CD4-positive, alpha-beta memory T cell (primary cell): Measurements from ENCODE around the gene SLC39A13. TPM values are rescaled to one million over a fixed set of nuclear protein-coding genes. Genes with fewer than 3 reads are reported as not detected.
A peak's percentile ranks its signal among the peaks of the same experiment; 100 is the strongest.

ENCODE experiments used
- CTCF ChIA-PET: fragments of 350-600 bp; sonication (Branson Sonifier 250); formaldehyde crosslinking; loops from one replicate; lab custom pipeline; 2021; ENCODE audit warnings: inconsistent platforms; ENCODE audit not compliant: partially characterized antibody; lab: Charles Lee
- POLR2A ChIA-PET: fragments of 350-600 bp; sonication (Branson Sonifier 250); formaldehyde crosslinking; loops from one replicate; lab custom pipeline; 2021; ENCODE audit not compliant: partially characterized antibody; lab: Charles Lee
- DNase-seq, 5 donors: peaks; one replicate each; pipeline versions ENCODE4 v3.0.0 to v3.0.0-alpha.2; 2020 to 2022; ENCODE audit warnings: mixed read lengths in 1 of 5
- H3K27ac ChIP-seq: one replicate; pipeline ENCODE4 v1.7.0; 2013; ENCODE audit warnings: low read depth, low read length
- H3K27me3 ChIP-seq: 2 replicates; pipeline ENCODE4 v1.7.0; 2013; ENCODE audit warnings: mild to moderate bottlenecking, low read length, moderate library complexity; ENCODE audit not compliant: insufficient read depth
- H3K36me3 ChIP-seq: 2 replicates; pipeline ENCODE4 v1.7.0; 2013; ENCODE audit warnings: mild to moderate bottlenecking, low read length, moderate library complexity; ENCODE audit not compliant: insufficient read depth
- H3K4me1 ChIP-seq: 2 replicates; pipeline ENCODE4 v1.7.0; 2013; ENCODE audit warnings: mild to moderate bottlenecking, low read length, moderate library complexity; ENCODE audit not compliant: insufficient read depth
- H3K4me3 ChIP-seq, 2 donors: one replicate each; pipeline ENCODE4 v1.7.0; 2013; ENCODE audit warnings: low read length in 2 of 2, mild to moderate bottlenecking in 1 of 2
- H3K9me3 ChIP-seq, 2 donors: one replicate each; pipeline ENCODE4 v1.7.0; 2013; ENCODE audit warnings: low read length in 2 of 2, control low read depth in 1 of 2; ENCODE audit not compliant: control insufficient read depth in 1 of 2
- H3K27ac Mint-ChIP-seq, 7 donors: one replicate each; pipeline ENCODE4 v1.8.0; 2020 to 2021; ENCODE audit warnings: mixed read lengths in 7 of 7, mild to moderate bottlenecking in 6 of 7, inconsistent platforms in 3 of 7, moderate library complexity in 3 of 7
- H3K27me3 Mint-ChIP-seq, 2 donors: one replicate each; pipeline ENCODE4 v1.8.0; 2020 to 2021; ENCODE audit warnings: mixed read lengths in 2 of 2
- H3K36me3 Mint-ChIP-seq, 2 donors: one replicate each; pipeline ENCODE4 v1.8.0; 2020 to 2021; ENCODE audit warnings: mixed read lengths in 2 of 2, inconsistent platforms in 1 of 2, mild to moderate bottlenecking in 1 of 2
- H3K4me1 Mint-ChIP-seq, 4 donors: one replicate each; pipeline ENCODE4 v1.8.0; 2020 to 2021; ENCODE audit warnings: mixed read lengths in 4 of 4, mild to moderate bottlenecking in 1 of 4
- H3K4me3 Mint-ChIP-seq, 8 donors: one replicate each; pipeline ENCODE4 v1.8.0; 2020 to 2021; ENCODE audit warnings: mixed read lengths in 8 of 8, mild to moderate bottlenecking in 7 of 8, moderate library complexity in 6 of 8, inconsistent platforms in 3 of 8
- H3K9me3 Mint-ChIP-seq, 8 donors: one replicate each; pipeline ENCODE4 v1.8.0; 2020 to 2021; ENCODE audit warnings: mixed read lengths in 8 of 8, mild to moderate bottlenecking in 5 of 8, inconsistent platforms in 3 of 8, moderate library complexity in 1 of 8
- intact Hi-C: fragments of 100-400 bp; cut with micrococcal nuclease; formaldehyde crosslinking; loops from one replicate; pipeline ENCODE4 v1.15.1; 2023
- polyA plus RNA-seq, 2 donors: library from polyadenylated mRNA; unstranded; fragments of 300-500 nt; fragmentation: Illumina TruSeq; gene quantifications; one replicate each; pipeline ENCODE4 v1.2.3, GENCODE V29; 2021
- total RNA-seq, 2 experiments: library from RNA; stranded (reverse); gene quantifications; one replicate each; pipeline ENCODE4 v1.2.3, GENCODE V29; 2021

The SLC39A13 gene
- total and polyA plus RNA-seq, 4 experiments from 2014 or later: 22.3 to 68.3 (median 48.6) TPM

DNA sequence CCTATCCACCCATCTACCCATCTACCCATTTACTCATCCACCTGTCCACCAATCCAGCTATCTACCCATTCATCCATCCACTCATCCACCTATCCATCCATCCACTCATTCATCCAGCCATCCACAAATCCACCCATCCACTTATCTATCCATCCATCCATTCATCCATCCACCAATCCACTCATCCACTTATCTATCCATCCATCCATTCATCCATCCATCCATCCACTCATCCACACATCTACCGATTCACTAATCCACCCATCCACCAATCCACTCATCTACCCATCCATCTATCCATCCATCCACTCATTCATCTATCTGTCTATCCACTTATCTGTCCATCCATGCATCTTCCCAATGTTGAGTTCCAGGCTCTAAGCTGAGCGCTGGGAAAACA lies 28.3 kb upstream of the SLC39A13 start:
- POLR2A ChIA-PET: interaction anchor here (1.7 kb wide), 1 partner anchor 29 kb away, joined by 4 read pairs; the partner anchor contains the start of gene SLC39A13

DNA sequence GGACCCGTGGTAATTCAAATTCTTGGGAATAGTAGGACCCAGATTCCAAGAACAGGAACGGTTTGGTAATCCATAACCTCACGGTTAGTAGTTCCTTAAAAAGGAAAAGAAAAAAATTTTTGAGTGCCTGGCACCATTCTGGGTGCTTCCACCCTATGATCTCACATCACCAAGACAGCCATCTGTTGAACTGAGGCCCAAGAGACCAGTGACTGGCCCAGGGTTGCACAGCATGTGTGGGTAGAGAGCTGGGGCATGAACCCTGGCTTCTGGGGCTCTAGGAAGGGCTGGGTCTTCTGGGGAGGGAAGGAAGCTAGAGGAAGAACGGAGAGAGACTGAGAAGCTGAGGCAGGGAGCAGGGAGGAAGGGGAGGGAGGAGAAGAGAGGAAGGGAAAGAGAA lies 25.3 kb upstream of the SLC39A13 start:
- POLR2A ChIA-PET: interaction anchor here (1.0 kb wide), 1 partner anchor 26 kb away, joined by 3 read pairs; no protein-coding TSS in a partner anchor
- no peaks in the 10 kb centered on the region for H3K36me3 Mint-ChIP-seq
- no peak overlapping the region for H3K27ac Mint-ChIP-seq

More for the DNA sequence above, 28.3 kb upstream of the SLC39A13 start:
- no peak for DNase-seq
- CTCF ChIA-PET: interaction anchor here (0.7 to 2.2 kb wide), 2 partner anchors 27 to 31 kb away, joined by 3 to 5 read pairs; no protein-coding TSS in a partner anchor
- no peaks in the 10 kb centered on the region for H3K36me3 Mint-ChIP-seq
- no peaks in the 10 kb centered on the region for H3K36me3 ChIP-seq
- no peaks in the 10 kb centered on the region for H3K27me3 ChIP-seq
- no peak overlapping the region for H3K4me3 ChIP-seq
- H3K27ac ChIP-seq: no peak overlapping the region
- H3K9me3 Mint-ChIP-seq: no peaks in the 10 kb centered on the region
- intact Hi-C loops: no loop called here
- H3K4me1 ChIP-seq: no peaks in the 10 kb centered on the region
- H3K27me3 Mint-ChIP-seq: no peaks in the 10 kb centered on the region
- no peaks in the 10 kb centered on the region for H3K9me3 ChIP-seq
- no peak overlapping the region for H3K27ac Mint-ChIP-seq
- H3K4me3 Mint-ChIP-seq: no peak overlapping the region
- peaks cover 0 to 5% (median 1%) of the 10 kb centered on the region in 4 donors for H3K4me1 Mint-ChIP-seq

DNA sequence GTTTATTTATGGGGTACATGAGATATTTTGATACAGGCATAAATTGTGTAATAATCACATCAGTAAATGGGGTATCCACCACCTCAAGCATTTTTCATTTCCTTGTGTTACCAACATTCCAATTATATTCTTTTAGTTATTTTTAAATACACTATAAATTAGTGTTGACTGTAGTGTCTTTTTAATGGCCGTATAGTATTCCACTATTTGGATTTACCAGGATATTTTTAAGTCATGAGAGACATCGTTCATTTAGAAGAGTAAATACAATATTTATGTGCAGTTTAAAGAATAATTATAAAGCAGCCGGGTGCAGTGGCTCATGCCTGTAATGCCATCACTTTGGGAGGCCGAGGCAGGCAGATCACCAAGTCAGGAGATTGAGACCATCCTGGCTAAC lies 23.9 kb upstream of the SLC39A13 start:
- ChIA-PET CTCF (interaction anchor here (1.0 kb wide), 1 partner anchor 11 kb away, joined by 4 read pairs; no protein-coding TSS in a partner anchor), POLR2A (no interaction called here)
- no peak overlapping the region for H3K4me3 Mint-ChIP-seq
- intact Hi-C loops: no loop called here
- H3K4me1 ChIP-seq: peaks cover 6% of the 10 kb centered on the region
- no peak overlapping the region for H3K4me3 ChIP-seq
- H3K36me3 Mint-ChIP-seq: no peaks in the 10 kb centered on the region
- no peak overlapping the region for H3K27ac Mint-ChIP-seq
- H3K36me3 ChIP-seq: no peaks in the 10 kb centered on the region
- H3K9me3 ChIP-seq: no peaks in the 10 kb centered on the region
- no peak for DNase-seq
- H3K27me3 ChIP-seq: no peaks in the 10 kb centered on the region
- H3K27ac ChIP-seq: no peak overlapping the region
- no peaks in the 10 kb centered on the region for H3K27me3 Mint-ChIP-seq
- H3K9me3 Mint-ChIP-seq: no peaks in the 10 kb centered on the region
- peaks cover 4 to 13% (median 7%) of the 10 kb centered on the region in 4 donors for H3K4me1 Mint-ChIP-seq

More for the DNA sequence above, 25.3 kb upstream of the SLC39A13 start:
- no peaks in the 10 kb centered on the region for H3K27me3 Mint-ChIP-seq
- peaks cover 0 to 4% (median 2%) of the 10 kb centered on the region in 4 donors for H3K4me1 Mint-ChIP-seq
- H3K9me3 Mint-ChIP-seq: no peaks in the 10 kb centered on the region
- Histone ChIP-seq H3K4me3 (no peak overlapping the region), H3K36me3 (no peaks in the 10 kb centered on the region), H3K4me1 (no peaks in the 10 kb centered on the region), H3K27me3 (no peaks in the 10 kb centered on the region), H3K9me3 (no peaks in the 10 kb centered on the region), H3K27ac (no peak overlapping the region)
- CTCF ChIA-PET: interaction anchor here (0.7 kb wide), 1 partner anchor 9 kb away, joined by 3 read pairs; no protein-coding TSS in a partner anchor
- DNase-seq: no peak
- H3K4me3 Mint-ChIP-seq: no peak overlapping the region
- intact Hi-C loops: no loop called here

DNA sequence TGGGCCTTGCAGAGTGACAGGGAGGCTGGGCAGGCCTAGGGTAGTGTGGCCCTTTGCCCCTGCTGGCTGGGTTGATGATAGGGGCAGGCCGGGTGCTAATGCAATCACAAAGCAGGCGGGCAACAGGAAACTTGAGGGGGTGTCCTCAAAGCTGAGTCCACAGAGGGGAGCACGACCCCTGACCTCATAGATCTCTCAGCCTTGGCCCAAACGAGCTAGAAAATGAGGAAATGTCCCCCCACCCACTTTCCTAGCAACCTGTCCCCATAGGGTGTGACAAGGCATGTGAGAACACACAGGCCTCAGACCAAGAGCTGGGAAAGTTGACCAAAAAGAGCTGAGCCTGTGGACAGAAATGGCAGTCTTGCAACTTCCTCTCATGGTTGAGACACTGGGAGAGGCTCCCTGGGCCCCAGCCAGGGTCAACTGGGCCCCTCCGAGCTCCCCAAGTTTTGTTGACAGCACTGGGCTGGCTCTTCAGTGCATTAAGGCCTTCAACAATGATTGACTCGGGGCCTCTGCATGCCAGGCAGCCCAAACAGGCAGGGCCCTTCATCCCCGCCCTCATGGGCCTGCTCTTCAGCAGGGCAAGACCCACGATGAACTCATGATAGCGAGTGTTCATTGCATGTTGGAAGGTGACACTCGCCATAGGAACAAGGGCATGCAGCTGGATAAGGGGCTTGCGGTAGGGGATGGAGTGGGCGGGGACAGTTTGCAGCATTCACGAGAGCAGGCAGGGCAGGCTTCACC lies 20.3 kb upstream of the SLC39A13 start:
- Histone ChIP-seq H3K27me3 (no peaks in the 10 kb centered on the region), H3K27ac (no peak overlapping the region), H3K9me3 (no peaks in the 10 kb centered on the region), H3K36me3 (no peaks in the 10 kb centered on the region), H3K4me3 (no peak overlapping the region), H3K4me1 (peaks cover 30% of the 10 kb centered on the region)
- H3K4me3 Mint-ChIP-seq: peak overlapping the region in 1 of 8 donors; percentile 35
- CTCF ChIA-PET: interaction anchor here (1.0 to 9.6 kb wide), 4 partner anchors 11 to 23 kb away, joined by 3 to 116 read pairs (median 39); partner anchors contain the start of gene SLC39A13
- H3K27me3 Mint-ChIP-seq: no peaks in the 10 kb centered on the region
- peaks cover 0 to 2% (median 0%) of the 10 kb centered on the region in 8 donors for H3K9me3 Mint-ChIP-seq
- POLR2A ChIA-PET: interaction anchor here (3.6 kb wide), 1 partner anchor 12 kb away, joined by 31 read pairs; no protein-coding TSS in a partner anchor
- no peak for DNase-seq
- H3K36me3 Mint-ChIP-seq: no peaks in the 10 kb centered on the region
- intact Hi-C loops: no loop called here
- peak overlapping the region in 1 of 7 donors; percentile 69 for H3K27ac Mint-ChIP-seq
- H3K4me1 Mint-ChIP-seq: peaks cover 9 to 42% (median 20%) of the 10 kb centered on the region in 4 donors

DNA sequence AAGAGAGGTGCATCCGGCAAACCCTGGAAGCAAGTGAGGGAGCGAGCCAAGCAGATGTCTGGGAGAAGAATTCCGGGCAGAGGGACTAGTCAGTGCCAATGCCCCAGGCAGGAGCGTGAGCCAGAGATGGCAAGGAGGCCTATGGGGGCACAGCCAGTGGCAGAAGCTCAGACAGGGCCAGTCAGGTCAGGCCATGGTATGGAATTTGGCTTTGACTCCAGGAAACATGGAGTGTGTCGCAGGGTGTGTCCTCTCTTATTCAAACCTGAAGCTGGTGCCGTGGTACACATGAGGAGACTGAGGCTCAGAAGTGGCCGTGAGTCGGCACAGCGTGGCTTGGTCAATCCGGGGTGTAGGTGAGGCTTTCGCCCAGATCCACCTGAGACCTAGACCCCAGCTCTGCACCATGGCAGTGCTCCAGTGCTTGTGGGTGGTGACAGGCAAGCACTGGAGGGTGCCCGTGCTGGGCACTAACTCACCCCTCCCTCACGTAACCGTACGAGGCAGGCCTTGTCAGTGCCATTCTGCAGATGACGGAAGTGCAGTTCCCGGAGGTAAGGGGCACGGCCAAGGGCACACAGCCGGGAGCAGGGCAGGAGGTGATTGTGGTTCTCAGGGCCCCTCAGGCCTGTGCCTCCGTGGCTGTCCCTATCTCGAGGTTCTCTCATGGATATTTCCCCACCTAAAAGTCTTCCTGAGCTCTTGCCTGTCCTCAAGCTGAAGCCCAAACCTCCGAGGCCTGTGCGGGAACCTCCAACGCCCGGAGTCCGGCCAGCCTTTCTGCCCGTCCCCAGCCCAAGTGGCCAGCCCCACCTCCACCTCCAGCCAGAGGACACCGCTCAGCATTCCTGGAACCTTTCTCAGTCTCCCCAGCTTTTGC lies 19.5 kb upstream of the SLC39A13 start:
- DNase-seq: no peak
- H3K27me3 Mint-ChIP-seq: no peaks in the 10 kb centered on the region
- H3K4me1 ChIP-seq: peaks cover 38% of the 10 kb centered on the region
- H3K27me3 ChIP-seq: no peaks in the 10 kb centered on the region
- H3K9me3 ChIP-seq: no peaks in the 10 kb centered on the region
- H3K4me3 Mint-ChIP-seq: peak overlapping the region in 3 of 8 donors; percentile 15 to 62 (median 54)
- intact Hi-C loops: no loop called here
- H3K27ac ChIP-seq: no peak overlapping the region
- no peaks in the 10 kb centered on the region for H3K36me3 ChIP-seq
- POLR2A ChIA-PET: interaction anchor here (3.6 to 6.8 kb wide), 2 partner anchors 11 to 20 kb away, joined by 31 to 86 read pairs; partner anchors contain the start of gene SLC39A13
- peaks cover 11 to 49% (median 24%) of the 10 kb centered on the region in 4 donors for H3K4me1 Mint-ChIP-seq
- peaks cover 0 to 2% (median 0%) of the 10 kb centered on the region in 8 donors for H3K9me3 Mint-ChIP-seq
- no peaks in the 10 kb centered on the region for H3K36me3 Mint-ChIP-seq
- H3K4me3 ChIP-seq: no peak overlapping the region
- H3K27ac Mint-ChIP-seq: no peak overlapping the region
- CTCF ChIA-PET: interaction anchor here (1.0 to 9.6 kb wide), 3 partner anchors 16 to 22 kb away, joined by 3 to 116 read pairs (median 70); partner anchors contain the start of gene SLC39A13

DNA sequence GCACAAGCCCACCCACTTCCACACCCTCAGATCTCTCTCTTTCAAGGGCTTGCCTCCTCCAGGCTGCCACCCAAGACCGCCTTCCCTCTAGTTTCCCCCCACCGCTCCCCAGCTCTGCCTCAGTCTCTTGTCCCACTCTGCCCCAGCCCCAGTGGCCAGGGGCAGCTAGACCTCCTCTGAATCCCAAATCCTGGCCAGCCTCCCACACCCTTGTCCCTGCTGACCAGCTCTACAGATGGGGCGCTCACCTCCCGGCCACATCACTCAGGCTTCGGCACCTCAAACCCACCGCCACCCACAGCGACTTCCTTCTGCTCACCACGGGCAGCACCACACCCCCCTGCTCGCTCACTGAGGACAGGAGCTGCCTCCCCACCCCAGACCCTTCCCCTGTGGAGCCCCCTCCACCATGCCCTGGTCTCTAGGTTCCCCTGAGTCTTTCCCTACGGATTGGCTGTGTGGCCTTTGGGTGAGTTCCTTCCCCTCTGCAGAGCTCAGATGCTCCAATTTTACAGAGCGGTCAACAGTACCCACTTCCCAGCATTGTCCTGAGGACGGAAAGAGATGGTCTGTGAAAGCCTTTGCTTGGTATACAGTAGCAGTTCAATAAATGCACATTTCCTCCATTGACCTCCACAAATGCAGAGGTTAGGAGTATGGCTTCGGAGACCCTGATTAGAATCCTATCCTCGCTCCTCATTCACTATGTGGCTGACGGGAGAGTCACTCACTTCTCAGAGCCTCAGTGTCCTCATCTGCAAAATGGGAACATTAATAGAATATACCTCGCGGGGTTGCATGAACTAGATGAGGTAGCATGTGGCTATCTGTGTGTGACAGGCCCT lies 18.6 kb upstream of the SLC39A13 start:
- ChIA-PET POLR2A (interaction anchor here (1.3 to 6.8 kb wide), 3 partner anchors 10 to 19 kb away, joined by 7 to 86 read pairs (median 31); partner anchors contain the start of gene SLC39A13), CTCF (interaction anchor here (8.8 to 9.6 kb wide), 2 partner anchors 17 to 21 kb away, joined by 70 to 116 read pairs; partner anchors contain the start of gene SLC39A13)
- H3K4me3 Mint-ChIP-seq: peak overlapping the region in 6 of 8 donors; percentile 15 to 62 (median 52)
- Histone ChIP-seq H3K27ac (no peak overlapping the region), H3K4me1 (peaks cover 46% of the 10 kb centered on the region), H3K36me3 (no peaks in the 10 kb centered on the region), H3K9me3 (no peaks in the 10 kb centered on the region), H3K27me3 (no peaks in the 10 kb centered on the region), H3K4me3 (no peak overlapping the region)
- no peaks in the 10 kb centered on the region for H3K36me3 Mint-ChIP-seq
- H3K4me1 Mint-ChIP-seq: peaks cover 14 to 58% (median 30%) of the 10 kb centered on the region in 4 donors
- H3K27ac Mint-ChIP-seq: peak overlapping the region in 3 of 7 donors; percentile 51 to 75 (median 56)
- intact Hi-C loops: no loop called here
- H3K9me3 Mint-ChIP-seq: peaks cover 0 to 2% (median 0%) of the 10 kb centered on the region in 8 donors
- H3K27me3 Mint-ChIP-seq: no peaks in the 10 kb centered on the region
- DNase-seq: no peak
